ENCODE data around the gene CUBN.

DNA sequence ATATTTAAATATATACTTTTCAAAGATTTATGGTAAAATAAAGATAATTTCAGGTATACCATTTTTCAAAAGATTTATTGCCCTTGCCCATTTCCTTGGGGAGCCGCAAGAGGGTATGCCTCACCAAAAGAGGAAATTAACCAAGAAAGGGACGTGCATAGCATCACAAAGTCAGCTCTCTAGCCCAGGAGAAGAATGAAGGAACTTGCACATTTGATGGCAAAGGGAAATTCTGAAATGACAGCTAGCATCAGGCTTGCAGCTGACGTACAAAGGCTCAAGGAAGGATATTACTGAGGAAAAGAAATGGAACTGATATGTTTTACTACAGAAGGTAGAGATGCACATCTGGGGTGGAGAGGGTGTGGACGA is 218.8 kb downstream of the CUBN start:
- no peak for TF ChIP-seq CTCF (conservative IDR thresholded peaks at IDR 0.05)
- no peak for TF ChIP-seq ZFX (IDR thresholded peaks at IDR 0.05)
